HL-60 (cell line): Measurements from ENCODE around the gene SRP9.

ENCODE experiments used
- DNase-seq, 2 experiments: peaks; one replicate each; pipeline ENCODE4 v3.0.0-alpha.2; 2010 to 2020; ENCODE audit warnings: low read depth in 1 of 2, low spot score in 1 of 2
- H3K27ac ChIP-seq: fragments of 250-450 bp; sonication (Bioruptor Pico); replicated peaks from 2 replicates; pipeline ENCODE4 v1.5.1; 2020; ENCODE audit warnings: mild to moderate bottlenecking, moderate library complexity
- H3K27me3 ChIP-seq: fragments of 250-450 bp; sonication (Bioruptor Pico); 2 replicates; pipeline ENCODE4 v1.5.1; 2021; ENCODE audit warnings: mild to moderate bottlenecking, moderate library complexity; ENCODE audit not compliant: insufficient read depth, poor library complexity, severe bottlenecking
- H3K4me3 ChIP-seq: replicated peaks from 2 replicates; pipeline ENCODE4 v1.5.1; 2011; ENCODE audit warnings: mild to moderate bottlenecking, control low read depth, low read length; ENCODE audit not compliant: insufficient read depth
- CTCF ChIP-seq: IDR thresholded peaks from one replicate; pipeline ENCODE4 v1.5.1; 2011; ENCODE audit warnings: low read length, control low read depth, inconsistent platforms; ENCODE audit not compliant: insufficient read depth
- GABPA ChIP-seq: IDR thresholded peaks from 2 replicates; pipeline ENCODE4 v1.6.1; 2012; ENCODE audit warnings: low read depth
- POLR2AphosphoS5 ChIP-seq: IDR thresholded peaks from 2 replicates; pipeline ENCODE4 v1.6.1; 2012; ENCODE audit warnings: low read depth
- SPI1 ChIP-seq: IDR thresholded peaks from 2 replicates; pipeline ENCODE4 v1.6.1; 2012; ENCODE audit warnings: low read depth, mild to moderate bottlenecking, borderline replicate concordance
- TF ChIP-seq, protein P1 (sequence below): IDR thresholded peaks from 2 replicates; pipeline ENCODE4 v1.6.1; 2012; ENCODE audit warnings: low read depth; ENCODE audit not compliant: insufficient replicate concordance

Gene SRP9

DNA sequence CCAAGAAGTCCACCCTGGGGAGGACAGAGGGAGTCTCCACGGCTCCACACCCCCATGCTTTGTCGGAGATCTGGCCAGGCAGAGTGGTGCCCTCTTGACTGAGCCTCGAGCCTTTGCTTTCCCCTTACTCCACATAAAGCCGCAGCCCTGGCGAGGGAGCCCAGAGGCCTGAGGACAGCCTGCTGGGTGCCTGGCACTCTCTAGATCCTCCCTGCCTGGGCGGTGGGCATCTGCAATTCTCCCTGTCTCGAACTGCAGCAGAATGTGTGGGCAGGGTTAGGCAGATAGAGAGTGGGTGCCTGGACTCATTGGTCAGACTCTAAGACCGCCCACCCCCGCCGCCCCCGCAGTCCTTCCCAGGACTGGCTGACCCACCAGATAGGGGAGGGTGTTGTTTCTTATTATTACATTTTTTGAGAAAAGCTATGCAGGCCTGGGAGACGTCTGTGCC is 46.2 kb downstream of the SRP9 start:
- Histone ChIP-seq H3K4me3 (no peak overlapping the region), H3K27me3 (no peaks in the 10 kb centered on the region), H3K27ac (no peak overlapping the region)
- TF ChIP-seq CTCF: no peak
- no peak for TF ChIP-seq GABPA
- no peak for TF ChIP-seq SPI1
- TF ChIP-seq POLR2AphosphoS5: no peak
- TF ChIP-seq, protein P1, sequence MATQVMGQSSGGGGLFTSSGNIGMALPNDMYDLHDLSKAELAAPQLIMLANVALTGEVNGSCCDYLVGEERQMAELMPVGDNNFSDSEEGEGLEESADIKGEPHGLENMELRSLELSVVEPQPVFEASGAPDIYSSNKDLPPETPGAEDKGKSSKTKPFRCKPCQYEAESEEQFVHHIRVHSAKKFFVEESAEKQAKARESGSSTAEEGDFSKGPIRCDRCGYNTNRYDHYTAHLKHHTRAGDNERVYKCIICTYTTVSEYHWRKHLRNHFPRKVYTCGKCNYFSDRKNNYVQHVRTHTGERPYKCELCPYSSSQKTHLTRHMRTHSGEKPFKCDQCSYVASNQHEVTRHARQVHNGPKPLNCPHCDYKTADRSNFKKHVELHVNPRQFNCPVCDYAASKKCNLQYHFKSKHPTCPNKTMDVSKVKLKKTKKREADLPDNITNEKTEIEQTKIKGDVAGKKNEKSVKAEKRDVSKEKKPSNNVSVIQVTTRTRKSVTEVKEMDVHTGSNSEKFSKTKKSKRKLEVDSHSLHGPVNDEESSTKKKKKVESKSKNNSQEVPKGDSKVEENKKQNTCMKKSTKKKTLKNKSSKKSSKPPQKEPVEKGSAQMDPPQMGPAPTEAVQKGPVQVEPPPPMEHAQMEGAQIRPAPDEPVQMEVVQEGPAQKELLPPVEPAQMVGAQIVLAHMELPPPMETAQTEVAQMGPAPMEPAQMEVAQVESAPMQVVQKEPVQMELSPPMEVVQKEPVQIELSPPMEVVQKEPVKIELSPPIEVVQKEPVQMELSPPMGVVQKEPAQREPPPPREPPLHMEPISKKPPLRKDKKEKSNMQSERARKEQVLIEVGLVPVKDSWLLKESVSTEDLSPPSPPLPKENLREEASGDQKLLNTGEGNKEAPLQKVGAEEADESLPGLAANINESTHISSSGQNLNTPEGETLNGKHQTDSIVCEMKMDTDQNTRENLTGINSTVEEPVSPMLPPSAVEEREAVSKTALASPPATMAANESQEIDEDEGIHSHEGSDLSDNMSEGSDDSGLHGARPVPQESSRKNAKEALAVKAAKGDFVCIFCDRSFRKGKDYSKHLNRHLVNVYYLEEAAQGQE: no peak
- DNase-seq: no peak

DNA sequence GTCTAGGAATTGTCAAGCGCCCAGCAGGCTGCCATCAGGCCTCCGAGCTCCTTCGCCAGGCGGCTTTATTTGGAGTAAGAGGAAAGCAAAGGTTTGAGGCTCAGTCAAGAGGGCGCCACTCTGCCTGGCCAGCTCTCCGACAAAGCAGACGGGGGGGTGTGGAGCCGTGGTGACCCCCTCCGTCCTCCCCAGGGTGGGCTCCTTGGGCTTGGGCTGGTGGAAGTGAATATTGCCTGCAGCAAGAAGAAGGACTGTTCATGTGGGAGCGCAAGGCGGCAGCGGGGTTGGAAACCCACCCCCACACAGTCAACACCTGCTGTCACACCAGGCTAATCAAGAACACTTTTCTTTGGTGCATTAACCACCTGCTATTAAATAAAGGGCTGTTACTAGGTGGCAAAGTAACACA is 46.9 kb downstream of the SRP9 start:
- Histone ChIP-seq H3K4me3 (no peak overlapping the region), H3K27ac (no peak overlapping the region), H3K27me3 (no peaks in the 10 kb centered on the region)
- TF ChIP-seq CTCF (no peak), SPI1 (no peak), GABPA (no peak), POLR2AphosphoS5 (no peak)
- TF ChIP-seq, protein P1: no peak
- no peak for DNase-seq

- Histone ChIP-seq H3K27ac (no peak overlapping the region), H3K4me3 (no peak overlapping the region), H3K27me3 (no peaks in the 10 kb centered on the region)
- no peak for DNase-seq
- no peak for TF ChIP-seq POLR2AphosphoS5
- no peak for TF ChIP-seq GABPA
- TF ChIP-seq CTCF: no peak
- TF ChIP-seq, protein P1: no peak
- no peak for TF ChIP-seq SPI1
Observed at GRCh38 chr1:225825078-225825477, 47.5 kb downstream of the SRP9 start.
